K562 (cell line): ENCODE measurements around the gene NTSR1. TPM values are rescaled to one million over a fixed set of nuclear protein-coding genes. Genes with fewer than 3 reads are reported as not detected.

Experiments
- MEIS2 ChIP-seq: fragments of 450-650 bp; IDR thresholded peaks from 2 replicates; pipeline ENCODE4 v1.6.1; 2014; ENCODE audit warnings: mild to moderate bottlenecking; ENCODE audit not compliant: partially characterized antibody
- NR2C2 ChIP-seq, 2 experiments: fragments of 200-800 bp in 1 of 2; sonication (Bioruptor generic) in 1 of 2; sonication (generic) in 1 of 2; formaldehyde crosslinking in 1 of 2; IDR thresholded peaks; 2 replicates each; pipeline versions ENCODE4 v1.6.1 to v1.8.0; 2016 to 2022; ENCODE audit warnings: mild to moderate bottlenecking in 1 of 2, missing compliant biosample characterization in 1 of 2, missing genetic modification characterization in 1 of 2, missing genetic modification reagents in 1 of 2
- RUNX1 ChIP-seq: sonication (generic); IDR thresholded peaks from 2 replicates; pipeline ENCODE4 v1.6.1; 2016; ENCODE audit warnings: antibody characterized with exemption, low read depth
- ZNF263 ChIP-seq: sonication (generic); formaldehyde crosslinking; IDR thresholded peaks from 2 replicates; pipeline ENCODE4 v1.8.0; 2022; ENCODE audit warnings: mild to moderate bottlenecking, missing genetic modification reagents, borderline replicate concordance
- ZNF282 ChIP-seq: sonication (generic); formaldehyde crosslinking; IDR thresholded peaks from 2 replicates; pipeline ENCODE4 v1.8.1; 2023; ENCODE audit warnings: missing genetic modification reagents
- ZNF699 ChIP-seq: fragments of 250-450 bp; sonication (Bioruptor Pico); IDR thresholded peaks from 2 replicates; pipeline ENCODE4 v1.8.0; 2021; ENCODE audit warnings: mild to moderate bottlenecking, moderate library complexity; ENCODE audit not compliant: insufficient replicate concordance
- polyA plus RNA-seq, 8 experiments: library from polyadenylated mRNA; depleted of rRNA in 4 of 8; stranded (reverse) in 5 of 8; unstranded in 3 of 8; fragments of >200 nt; fragmentation: Nextera tagmentation in 2 of 8; fragmentation: Illumina TruSeq in 1 of 8; extraction: Ambion mirVana in 2 of 8; extraction: Trizol in 1 of 8; gene quantifications; 2 replicates each; pipeline versions ENCODE4 v1.2.1 to v1.2.3, GENCODE V29; 2011 to 2014; ENCODE audit warnings: inconsistent platforms in 1 of 8, missing spikeins in 1 of 8
- total RNA-seq, 7 experiments: library from RNA; depleted of rRNA in 6 of 7; stranded (reverse); fragments of >200 nt in 6 of 7; fragmentation: Illumina TruSeq in 2 of 7; extraction: Trizol in 2 of 7; gene quantifications; 2 replicates each; pipeline versions ENCODE4 v1.2.1 to v1.2.3, GENCODE V29; 2011 to 2021; ENCODE audit warnings: low replicate concordance in 1 of 7
- TF ChIP-seq, protein P1 (sequence below): fragments of 250-450 bp; sonication (Bioruptor Pico); IDR thresholded peaks from 2 replicates; pipeline ENCODE4 v1.9.0; 2021; ENCODE audit warnings: mild to moderate bottlenecking, inconsistent platforms
- TF ChIP-seq, protein P2 (sequence below), 2 experiments: fragments of 450-650 bp in 1 of 2; IDR thresholded peaks; 2 replicates each; pipeline ENCODE4 v1.6.1; 2011 to 2017; ENCODE audit warnings: low read depth in 2 of 2, antibody characterized with exemption in 1 of 2, borderline replicate concordance in 1 of 2, low read length in 1 of 2, mild to moderate bottlenecking in 1 of 2, mixed read lengths in 1 of 2; ENCODE audit not compliant: control insufficient read depth in 1 of 2
- TF ChIP-seq, protein P3 (sequence below): fragments of 450-650 bp; IDR thresholded peaks from 2 replicates; pipeline ENCODE4 v1.6.1; 2016; ENCODE audit warnings: missing biosample characterization, missing genetic modification characterization

Gene NTSR1
- total and polyA plus RNA-seq, 9 of the 15 experiments (the other 6 are each of a cell fraction or from before 2014, with no cell fraction given) = 0.04 to 0.40 (median 0.13) TPM; not detected in 3

DNA sequence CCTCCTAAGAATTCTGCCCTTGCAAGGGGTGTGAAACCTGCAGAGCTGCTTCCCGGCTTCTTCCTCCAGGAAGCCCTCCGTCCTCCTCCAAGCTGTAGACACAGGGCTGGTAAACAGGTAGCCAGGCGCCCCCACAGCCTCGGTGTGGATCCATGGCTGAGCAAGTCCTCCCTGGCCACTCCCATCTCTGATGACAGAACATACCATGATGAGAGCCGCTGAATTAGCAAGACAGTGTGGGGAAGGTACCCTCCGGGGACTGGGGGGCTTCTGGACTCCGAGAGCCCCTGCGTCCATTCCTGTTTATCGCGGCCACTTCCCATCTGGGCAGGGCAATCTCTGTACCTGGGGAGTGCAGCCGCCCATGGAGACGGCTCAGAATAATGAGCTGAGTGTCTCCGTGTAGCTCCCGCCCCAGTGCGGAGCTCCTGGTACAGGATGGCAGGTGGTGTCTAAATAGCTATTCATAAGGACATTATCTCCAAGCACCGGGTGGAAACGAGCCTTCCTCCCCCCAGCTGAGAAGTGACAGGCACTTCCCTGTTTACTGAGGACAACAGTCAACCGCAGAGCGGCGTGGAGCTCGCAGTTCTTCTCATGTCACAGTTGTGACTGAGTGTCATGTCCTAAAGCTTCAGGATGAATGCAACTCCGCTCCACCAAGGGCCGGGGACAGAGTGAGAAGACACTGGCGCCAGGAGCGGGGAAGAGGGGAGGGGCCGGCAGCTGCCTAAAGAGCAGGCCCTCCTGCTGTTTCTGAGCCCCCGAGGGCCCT lies 22.7 kb upstream of the NTSR1 start (continued):
- TF ChIP-seq RUNX1 = no peak
- TF ChIP-seq ZNF699 (CRISPR knock-in tag) = no peak
- no peak for TF ChIP-seq ZNF263 (CRISPR knock-in tag)
- TF ChIP-seq, protein P1, sequence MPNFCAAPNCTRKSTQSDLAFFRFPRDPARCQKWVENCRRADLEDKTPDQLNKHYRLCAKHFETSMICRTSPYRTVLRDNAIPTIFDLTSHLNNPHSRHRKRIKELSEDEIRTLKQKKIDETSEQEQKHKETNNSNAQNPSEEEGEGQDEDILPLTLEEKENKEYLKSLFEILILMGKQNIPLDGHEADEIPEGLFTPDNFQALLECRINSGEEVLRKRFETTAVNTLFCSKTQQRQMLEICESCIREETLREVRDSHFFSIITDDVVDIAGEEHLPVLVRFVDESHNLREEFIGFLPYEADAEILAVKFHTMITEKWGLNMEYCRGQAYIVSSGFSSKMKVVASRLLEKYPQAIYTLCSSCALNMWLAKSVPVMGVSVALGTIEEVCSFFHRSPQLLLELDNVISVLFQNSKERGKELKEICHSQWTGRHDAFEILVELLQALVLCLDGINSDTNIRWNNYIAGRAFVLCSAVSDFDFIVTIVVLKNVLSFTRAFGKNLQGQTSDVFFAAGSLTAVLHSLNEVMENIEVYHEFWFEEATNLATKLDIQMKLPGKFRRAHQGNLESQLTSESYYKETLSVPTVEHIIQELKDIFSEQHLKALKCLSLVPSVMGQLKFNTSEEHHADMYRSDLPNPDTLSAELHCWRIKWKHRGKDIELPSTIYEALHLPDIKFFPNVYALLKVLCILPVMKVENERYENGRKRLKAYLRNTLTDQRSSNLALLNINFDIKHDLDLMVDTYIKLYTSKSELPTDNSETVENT (CRISPR knock-in tag) = 0 out of 2 replicates have a peak, but pooled peaks have one; percentile 36
- TF ChIP-seq ZNF282 (CRISPR knock-in tag) = no peak
- TF ChIP-seq, protein P2, sequence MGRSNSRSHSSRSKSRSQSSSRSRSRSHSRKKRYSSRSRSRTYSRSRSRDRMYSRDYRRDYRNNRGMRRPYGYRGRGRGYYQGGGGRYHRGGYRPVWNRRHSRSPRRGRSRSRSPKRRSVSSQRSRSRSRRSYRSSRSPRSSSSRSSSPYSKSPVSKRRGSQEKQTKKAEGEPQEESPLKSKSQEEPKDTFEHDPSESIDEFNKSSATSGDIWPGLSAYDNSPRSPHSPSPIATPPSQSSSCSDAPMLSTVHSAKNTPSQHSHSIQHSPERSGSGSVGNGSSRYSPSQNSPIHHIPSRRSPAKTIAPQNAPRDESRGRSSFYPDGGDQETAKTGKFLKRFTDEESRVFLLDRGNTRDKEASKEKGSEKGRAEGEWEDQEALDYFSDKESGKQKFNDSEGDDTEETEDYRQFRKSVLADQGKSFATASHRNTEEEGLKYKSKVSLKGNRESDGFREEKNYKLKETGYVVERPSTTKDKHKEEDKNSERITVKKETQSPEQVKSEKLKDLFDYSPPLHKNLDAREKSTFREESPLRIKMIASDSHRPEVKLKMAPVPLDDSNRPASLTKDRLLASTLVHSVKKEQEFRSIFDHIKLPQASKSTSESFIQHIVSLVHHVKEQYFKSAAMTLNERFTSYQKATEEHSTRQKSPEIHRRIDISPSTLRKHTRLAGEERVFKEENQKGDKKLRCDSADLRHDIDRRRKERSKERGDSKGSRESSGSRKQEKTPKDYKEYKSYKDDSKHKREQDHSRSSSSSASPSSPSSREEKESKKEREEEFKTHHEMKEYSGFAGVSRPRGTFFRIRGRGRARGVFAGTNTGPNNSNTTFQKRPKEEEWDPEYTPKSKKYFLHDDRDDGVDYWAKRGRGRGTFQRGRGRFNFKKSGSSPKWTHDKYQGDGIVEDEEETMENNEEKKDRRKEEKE (IDR thresholded peaks at IDR 0.05; ENCODE audit: borderline replicate concordance in 1 of 2, control insufficient read depth in 1 of 2, low read depth in 2 of 2, low read length in 1 of 2) = no peak
- TF ChIP-seq, protein P3, sequence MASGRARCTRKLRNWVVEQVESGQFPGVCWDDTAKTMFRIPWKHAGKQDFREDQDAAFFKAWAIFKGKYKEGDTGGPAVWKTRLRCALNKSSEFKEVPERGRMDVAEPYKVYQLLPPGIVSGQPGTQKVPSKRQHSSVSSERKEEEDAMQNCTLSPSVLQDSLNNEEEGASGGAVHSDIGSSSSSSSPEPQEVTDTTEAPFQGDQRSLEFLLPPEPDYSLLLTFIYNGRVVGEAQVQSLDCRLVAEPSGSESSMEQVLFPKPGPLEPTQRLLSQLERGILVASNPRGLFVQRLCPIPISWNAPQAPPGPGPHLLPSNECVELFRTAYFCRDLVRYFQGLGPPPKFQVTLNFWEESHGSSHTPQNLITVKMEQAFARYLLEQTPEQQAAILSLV (tag) = no peak
- TF ChIP-seq NR2C2 (CRISPR knock-in tag; IDR thresholded peaks at IDR 0.05) = no peak
- TF ChIP-seq NR2C2 (tag; IDR thresholded peaks at IDR 0.05) = no peak
- TF ChIP-seq MEIS2 = peak; percentile 90
